Inflammatory macrophage treated with lipopolysaccharide for 4 hours (primary cell): ENCODE data around the gene CAPN15.
"Not testable (repeated sequence)": the region's sequence is repeated elsewhere in the genome, so short reads cannot be mapped to it uniquely, and the experiment has no call there.

Experiments
- DNase-seq: peaks from one replicate; pipeline ENCODE4 v3.0.0-alpha.2; 2020

The CAPN15 gene

DNA sequence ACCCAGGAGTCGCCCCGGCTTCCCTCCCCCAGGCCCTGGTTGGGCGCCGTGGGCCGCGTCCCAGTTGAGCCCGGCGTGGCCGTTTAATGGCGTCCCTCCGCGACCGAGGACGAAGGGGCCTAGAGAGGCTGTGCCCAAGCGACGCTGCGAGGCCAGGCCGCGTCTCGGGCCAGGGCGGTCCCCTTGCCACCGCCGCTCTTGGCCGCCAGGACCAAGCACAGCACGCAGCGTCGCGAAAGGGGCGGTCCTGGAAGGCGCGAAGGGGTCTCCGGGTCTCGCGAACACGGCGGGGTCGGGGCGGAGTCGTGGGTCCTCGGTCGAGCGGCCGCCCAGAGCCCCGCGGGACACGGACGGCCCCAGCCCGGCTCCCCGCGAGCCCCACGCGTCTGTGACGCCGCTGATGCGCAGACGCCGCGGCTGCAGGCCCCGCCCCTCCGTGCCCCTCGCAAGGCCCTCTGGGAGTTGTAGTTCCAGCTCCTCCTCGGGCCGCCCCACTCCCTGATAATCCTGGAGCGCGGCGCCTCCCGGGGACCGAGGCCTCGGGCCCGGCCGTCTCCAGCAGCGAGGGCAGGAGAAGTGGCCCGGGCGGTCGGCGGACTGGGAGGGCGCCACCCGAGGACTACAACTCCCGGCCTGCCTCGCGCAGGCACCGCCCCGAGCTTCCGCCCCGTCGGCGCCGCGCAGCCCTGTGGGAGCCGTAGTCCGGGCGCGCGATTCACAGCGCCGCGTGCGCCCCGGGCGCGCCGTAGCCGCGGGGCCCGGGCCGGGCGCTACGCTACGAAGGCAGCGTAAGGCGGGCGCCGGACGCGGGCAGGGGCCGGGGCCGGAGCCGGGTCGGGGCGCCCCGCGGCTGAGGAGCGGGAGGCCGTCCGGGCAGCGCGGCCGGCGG is at the start of gene CAPN15:
Gene CAPN15, plus strand, starts transcription at position 698 of the 889 bp plus-strand sequence. CDS start 19,127 bp downstream, outside the sequence.
- DNase-seq, result peak; percentile 86

DNA sequence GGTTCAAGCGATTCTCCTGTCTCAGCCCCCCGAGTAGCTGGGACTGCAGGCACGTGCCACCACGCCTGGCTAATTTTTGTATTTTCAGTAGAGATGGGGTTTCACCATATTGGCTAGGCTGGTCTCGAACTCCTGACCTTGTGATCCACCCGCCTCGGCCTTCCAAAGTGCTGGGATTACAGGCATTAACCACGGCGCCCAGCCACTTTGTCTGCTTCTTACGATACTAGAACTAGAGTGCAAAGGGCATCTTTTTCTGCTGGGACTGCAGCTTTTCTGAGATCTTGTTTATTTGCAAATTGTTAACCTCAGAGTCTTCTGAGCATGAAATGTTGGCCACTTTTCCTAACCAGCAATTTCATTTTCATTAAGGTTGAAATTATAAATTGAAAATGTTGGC is 49.2 kb upstream of the CAPN15 start:
- not testable (repeated sequence) for DNase-seq

DNA sequence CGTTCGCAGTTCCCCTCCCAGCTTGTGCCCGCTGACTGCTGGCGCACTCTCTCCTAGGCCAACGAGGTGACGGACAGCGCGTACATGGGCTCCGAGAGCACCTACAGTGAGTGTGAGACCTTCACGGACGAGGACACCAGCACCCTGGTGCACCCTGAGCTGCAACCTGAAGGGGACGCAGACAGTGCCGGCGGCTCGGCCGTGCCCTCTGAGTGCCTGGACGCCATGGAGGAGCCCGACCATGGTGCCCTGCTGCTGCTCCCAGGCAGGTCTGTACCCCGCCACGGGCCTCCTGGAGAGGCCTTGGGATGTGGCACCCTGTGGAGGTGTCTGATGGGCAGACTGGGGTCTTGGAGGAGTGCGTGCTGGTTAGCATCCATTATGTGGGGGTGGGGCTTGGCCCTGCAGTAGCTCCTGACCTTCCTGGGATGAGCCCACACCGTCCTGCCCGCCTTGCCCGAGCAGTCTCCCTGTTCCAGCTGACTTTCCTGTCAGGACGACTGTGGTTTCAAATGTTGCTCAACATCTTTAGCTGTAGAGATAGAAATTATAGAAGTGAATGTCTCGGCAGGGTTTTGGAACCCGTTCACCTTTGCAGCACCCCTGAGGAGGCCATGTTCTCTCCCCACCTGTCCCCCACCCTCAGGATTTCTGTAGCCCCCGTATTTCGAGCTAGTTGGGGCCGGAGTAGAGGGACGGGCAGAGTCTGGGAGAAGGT is 44.9 kb upstream of the CAPN15 start:
- no peak for DNase-seq

DNA sequence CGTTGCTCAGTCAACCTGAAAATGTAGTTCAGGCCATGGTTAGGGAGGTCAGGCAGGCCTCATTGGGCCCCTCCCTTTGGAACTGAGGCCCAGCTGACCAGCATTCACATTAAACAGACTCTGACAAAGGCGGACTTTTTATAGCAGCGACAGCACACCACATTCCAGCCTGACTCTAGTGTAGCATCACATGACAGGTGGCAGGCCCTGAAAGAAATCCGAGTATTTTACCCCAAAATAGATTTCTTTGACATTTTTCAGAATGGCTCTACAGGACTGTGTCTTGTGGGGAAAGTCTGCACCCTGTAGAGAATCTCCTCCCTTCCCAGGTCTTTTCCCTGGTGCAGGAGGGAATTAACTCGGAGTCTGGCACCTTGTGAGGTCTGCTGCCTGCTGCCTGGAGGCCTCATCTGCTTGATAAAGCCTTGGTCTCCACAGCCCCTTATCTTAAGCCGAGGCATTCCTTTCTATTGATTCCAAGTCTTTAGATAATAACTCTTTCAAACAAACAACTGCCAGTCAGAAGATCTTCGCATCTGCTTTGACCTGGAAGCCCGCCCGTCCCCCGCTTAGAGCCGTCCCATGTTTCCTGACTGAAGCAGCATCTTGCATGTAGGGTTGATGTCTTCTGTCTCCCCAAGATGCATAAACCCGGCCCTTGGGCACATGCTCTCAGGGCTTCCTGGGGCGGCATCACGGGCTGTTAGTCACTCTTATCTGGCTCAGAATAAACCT is 44.0 kb upstream of the CAPN15 start:
- DNase-seq, result no peak

DNA sequence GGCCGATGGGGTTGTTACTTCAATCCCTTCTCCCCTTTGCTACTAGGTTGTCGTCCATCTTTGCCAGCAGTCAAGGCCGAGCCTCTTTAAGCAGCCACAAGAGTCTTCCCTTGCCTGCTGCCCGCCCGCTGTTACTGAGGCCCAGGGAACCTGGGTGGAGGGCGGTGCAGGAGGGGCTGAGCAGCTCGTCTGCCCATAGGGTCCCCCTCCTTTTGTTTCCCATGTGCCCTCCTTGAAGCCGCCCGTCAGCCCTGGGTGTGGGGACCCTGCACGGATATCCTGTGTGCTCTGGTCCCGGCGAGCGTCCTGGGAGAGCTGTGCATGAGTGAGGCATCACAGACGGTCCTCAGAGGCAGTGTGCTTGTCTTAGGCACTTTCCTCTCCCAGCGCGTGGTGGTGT is 37.9 kb upstream of the CAPN15 start:
- no peak for DNase-seq

DNA sequence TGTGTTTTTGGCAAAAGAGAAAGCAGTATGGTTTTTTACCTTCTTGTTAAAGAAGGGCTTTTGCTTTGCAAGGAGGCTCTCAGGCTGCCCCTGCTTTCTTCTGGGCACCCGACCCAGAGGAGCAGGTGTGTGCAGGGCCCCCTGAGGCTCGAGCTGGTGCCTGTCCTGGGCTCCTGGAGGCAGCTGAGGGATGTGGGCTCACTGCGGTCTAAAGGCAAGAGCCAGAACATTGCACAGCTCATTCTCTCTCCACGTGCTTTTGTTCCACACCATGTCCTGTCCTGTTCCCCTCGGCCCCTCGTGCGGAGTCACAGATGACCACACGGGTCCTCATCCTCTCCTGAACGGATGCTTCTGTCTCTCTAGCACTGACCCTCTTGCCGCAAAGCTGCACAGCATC is 36.7 kb upstream of the CAPN15 start:
- DNase-seq, result no peak

DNA sequence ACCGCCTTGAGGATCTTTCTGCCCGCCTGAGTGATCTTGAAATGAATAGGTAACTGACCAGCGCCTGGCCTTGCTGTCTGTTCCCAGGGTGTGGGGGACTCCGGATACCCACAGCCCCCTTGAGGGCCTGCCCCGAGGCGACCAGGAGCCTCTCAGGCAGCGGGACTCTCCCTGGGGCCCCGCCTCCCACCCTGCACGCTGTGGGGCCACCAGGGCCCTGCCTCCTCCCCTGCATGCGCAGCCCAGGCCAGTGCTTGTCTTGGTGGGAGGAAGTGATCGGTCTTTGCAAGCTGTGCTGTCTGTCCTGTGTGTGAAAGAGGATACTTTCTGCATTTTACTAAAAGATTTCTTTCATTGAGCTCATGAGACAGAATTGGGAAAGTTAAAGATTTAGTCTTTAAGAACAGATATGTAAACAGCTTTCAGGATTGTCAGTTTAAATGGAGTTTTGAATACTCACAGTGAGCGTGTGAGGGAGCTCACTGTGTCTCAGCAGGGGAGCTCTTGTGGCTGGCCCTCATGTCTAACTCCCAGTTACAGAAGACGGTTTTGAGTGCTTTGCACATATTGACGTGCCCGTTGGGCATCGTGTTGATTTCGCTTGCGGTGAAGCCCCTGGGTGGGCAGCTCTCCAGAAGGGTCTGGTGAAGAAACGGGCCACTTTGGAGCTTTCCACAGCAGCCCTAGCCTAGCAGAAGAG is 36.1 kb upstream of the CAPN15 start:
- no peak for DNase-seq

DNA sequence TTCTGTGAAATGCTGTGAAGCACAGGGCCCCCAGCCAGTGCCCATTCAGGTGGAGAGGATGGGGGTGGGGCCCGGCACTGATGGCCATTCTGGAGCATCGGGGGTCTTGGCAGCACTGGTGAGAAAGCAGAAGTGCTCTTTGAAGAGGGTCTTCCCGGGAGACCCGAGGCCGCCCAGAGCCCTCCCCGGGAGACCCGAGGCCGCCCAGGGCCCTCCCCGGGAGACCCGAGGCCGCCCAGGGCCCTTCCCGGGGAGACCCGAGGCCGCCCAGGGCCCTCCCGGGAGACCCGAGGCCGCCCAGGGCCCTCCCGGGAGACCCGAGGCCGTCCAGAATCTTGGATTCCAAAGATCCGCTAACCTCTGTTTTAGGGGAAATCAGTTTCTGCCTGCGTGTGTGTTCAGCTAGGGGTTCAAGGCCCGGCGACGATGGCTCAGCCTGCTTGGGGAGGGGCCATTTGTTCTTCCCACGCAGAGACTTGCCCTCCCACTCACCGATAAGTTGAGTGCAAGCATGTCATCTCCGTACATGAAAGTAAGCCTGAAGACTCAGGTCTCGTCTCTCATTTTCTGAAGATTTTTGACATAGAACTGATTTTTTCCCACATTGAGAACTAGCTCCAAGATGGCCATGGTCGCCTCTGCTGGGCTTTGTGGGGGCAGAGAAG is 35.2 kb upstream of the CAPN15 start:
- no peak for DNase-seq

DNA sequence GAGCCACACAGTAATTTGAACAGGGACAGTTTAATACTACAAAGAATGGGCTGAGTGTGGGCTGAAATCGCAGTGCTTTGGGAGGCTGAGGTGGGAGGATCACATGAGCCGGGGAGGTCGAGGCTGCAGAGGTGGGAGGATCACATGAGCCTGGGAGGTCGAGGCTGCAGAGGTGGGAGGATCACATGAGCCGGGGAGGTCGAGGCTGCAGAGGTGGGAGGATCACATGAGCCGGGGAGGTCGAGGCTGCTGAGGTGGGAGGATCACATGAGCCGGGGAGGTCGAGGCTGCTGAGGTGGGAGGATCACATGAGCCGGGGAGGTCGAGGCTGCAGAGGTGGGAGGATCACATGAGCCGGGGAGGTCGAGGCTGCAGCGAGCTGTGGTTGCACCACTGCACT is 32.8 kb upstream of the CAPN15 start:
- not testable (repeated sequence) for DNase-seq

DNA sequence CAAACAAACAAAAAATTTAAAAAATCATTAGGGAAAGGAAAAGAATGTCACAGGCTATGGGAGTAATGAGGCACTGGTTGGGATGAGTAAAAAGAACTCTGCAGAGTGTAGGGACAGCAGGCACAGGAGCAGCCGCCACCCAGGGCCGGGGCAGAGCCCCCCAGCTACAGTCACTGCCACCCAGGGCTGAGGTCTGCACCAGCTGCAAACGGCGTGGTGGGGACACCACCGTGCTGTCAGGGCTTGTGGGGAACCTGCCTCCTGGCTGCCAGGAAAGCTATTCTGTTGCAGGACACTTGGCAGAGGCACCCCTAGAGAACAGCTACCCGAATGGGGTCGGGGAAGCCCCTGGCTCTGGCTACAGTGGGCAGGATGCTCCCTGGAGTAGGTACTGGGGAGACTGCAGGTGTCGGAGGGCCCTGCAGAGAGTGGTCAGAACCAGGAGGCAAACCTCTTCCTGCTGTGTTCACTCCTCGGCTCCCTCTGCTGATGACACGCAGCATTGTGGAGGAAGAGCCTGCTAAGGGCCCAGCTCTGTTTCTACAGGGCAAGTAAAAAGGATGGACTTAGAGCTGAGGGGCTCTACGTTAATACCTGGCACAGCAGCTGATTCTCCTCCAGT is 32.3 kb upstream of the CAPN15 start:
- DNase-seq, result peak; percentile 15

DNA sequence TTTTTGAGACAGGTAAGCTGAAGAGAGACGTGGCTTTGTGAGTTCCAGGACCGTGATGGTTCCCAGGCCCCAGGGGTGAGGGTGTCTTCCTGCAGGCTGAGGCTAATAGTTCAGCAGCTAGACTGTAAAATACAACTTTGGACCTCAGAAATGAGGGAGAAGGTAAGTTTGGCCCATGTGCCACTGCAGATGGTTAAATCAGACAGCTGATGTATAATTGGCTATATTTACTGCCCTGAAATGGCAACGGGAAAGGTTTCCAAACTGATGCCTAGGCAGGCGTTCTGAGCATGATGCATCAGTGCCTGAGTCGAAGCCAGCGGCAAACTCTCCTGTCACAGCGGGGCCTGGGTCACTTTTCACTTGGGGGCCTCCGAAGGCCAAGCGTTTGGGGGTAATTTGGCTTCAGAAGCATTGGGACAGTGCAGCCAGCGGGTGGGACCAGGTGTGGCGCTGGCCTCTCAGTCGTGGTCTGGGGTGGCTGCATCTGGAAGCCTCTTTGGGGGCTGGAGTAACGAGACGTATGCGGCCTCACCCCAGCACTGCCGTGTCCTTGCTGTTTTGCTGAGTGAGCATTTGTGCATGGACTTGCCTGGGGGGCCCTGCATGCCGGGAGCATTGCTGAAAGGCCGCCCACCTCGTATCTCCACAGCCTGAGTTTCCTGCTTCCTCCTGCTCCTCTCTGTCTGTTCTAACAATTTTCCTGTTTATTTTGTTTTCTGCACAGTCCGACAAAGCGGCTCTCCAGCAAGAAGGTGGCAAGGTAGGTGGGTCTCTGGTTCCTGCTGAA is 31.2 kb upstream of the CAPN15 start:
- DNase-seq, result no peak

DNA sequence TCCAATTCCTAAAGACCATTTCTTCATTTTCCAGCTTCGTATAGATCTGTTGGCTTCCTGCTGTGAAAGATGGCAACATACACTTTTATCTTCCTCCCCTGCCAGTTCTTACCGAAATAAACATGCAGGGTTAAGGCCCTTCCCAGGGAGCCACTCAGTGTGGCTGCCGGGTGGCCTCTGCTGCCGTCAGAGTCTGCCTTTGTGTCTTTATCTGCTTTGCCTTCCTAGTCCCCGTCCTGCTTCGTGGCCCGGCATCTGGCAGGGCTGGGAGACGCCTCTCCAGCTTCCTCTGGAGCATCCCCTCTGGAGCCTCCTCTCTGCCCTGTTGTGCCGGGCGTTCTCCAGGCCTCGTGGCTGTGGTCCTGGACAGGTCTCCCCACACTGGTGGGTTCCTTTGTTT is 30.3 kb upstream of the CAPN15 start:
- DNase-seq, result no peak

DNA sequence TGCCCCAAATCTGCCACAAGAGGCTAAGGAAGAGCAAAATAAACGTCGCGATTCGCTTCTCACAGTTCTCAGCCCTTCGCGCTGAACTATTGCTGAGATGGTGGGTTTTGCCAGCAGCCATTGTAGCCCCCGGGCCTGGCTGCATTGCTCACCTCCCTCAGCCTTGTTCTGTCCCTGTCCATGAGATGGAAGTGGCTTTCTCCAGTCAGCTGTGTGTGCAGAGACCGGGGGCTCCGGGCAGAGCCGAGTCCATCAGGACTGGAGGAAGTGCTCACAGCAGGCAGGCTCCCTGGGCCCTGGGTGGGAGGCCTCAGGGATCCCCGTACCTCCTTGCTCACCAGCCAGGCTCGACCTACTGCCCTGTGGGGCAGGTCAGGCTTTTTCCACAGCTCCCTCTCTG is 27.6 kb upstream of the CAPN15 start:
- DNase-seq, result no peak

DNA sequence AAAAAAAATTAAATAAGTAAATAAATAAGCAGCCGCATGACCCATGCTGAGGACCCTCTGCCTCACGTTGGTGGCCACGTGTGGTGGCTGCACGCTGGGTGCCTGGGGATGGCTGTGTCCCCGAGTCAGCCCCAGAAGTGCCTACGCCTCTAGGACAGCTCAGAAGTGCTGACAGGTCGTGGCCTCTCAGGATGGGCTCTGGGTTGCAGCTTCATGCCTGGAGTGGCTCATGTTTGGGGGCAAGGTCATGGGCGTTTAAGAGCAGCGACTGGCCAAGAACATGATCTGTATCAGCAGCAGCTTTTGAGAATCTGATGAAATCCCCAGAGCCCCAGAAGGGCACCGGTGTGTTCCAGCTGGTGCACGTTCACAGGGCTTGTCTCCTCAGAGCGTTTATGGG is 26.8 kb upstream of the CAPN15 start:
- no peak for DNase-seq

DNA sequence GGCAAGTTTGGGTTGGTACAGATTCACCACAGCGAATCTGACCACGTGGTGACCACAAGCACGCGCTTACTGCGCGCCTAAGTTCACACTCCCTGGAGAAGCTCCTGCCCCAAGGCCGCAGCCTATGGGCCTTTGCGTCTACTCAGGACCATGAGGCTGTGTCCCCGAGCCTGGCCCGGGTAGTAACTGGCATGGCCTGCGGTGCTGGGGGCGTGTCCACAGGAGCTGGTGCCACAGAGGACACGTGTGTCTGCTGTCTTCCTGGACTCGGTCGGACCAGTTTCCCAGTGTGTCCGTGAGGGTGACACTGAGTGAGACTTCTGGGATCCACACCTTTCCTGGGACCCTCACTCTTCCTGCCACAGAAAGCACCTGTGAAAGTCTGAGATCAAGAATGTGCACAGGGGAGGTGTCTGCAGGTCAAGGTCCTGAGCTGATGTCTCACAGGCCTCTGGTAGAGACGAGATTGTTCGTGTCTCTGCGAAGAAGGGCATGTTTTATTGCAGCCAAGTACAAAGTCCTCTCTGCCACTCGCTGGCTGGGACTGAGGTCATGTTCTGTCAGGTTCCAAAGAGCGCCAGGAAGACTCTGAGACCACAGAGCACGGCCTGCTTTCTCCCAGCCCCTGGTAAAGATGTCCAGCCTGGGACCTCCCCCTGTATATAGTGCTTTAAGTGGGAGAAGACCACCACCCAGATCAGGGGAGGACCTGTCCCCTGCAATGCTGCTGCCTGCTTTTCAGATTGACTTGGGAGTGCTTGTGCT is 25.2 kb upstream of the CAPN15 start:
- no peak for DNase-seq

DNA sequence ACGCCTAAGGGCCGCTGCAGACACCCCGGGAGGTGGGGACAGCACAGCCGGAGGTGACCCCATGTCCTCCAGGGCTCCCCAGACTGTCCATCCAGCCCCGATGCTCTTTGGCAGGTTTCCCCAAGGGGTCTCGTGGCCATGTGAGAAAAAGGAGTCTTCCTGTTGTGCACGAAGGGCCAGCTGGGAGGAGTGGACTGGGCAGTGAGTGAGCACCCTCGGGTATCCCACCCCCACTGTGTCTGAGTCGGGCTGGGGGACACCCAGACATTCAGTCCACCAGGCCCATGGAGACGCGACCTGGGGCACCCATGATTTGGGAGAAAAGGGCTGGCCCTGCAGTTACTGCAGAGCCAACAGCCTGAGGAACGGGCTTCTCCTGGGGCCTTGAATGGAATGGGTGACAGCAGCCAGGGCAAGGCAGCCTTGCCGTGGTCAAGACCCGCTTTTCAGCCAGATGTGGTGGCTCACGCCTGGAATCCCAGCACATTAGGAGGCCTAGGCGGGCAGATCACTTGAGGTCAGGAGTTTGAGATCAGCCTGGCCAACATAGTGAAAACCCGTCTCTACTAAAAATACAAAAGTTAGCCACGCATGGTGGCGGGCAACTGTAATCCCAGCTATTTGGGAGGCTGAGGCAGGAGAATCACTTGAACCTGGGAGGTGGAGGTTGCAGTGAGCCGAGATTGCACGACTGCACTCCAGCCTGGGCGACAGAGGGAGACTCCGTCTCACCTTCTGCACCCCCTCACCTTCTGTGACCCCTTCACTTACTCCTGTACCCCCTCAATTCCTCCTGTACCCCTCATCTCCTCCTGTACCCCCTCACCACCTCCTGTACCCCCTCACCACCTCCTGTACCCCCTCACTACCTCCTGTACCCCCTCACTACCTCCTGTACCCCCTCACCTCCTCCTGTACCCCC is 24.1 kb upstream of the CAPN15 start:
- DNase-seq, result no peak

DNA sequence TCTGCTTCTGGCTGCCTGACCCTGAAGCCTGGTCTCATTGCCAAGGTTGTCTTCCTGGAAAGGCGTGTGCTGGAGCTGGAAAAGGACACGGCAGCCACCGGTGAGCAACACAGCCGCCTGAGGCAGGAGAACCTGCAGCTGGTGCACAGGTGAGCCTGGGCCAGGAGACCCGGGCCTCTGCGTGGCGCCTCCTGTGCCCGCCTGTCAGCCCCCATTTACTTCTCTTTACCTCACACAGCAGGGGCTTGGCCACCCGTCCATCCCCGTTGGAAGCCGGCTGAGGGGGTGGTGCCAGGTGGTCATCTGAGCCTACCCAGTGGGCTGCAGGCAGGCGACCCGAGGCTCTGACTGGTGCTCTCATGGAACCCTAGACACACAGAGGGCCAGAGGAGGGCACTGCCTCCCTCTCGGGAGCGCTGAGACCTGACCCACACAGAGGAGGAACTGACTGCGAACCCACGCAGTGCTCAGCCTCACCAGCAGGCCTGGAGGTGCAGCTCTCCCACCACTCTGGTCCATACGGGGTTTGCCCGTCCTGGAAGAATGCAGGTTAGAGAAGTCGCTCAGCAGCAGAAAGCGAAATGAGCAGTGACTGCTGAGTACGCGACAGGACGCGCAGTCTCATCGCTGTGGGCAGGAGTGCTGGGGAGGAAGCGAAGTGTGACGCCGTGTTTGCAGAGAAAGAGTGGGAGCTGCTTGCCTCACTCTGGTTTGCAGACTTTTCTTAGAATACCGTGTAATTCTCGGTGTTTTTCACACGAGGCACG is 21.9 kb upstream of the CAPN15 start:
- DNase-seq, result no peak

DNA sequence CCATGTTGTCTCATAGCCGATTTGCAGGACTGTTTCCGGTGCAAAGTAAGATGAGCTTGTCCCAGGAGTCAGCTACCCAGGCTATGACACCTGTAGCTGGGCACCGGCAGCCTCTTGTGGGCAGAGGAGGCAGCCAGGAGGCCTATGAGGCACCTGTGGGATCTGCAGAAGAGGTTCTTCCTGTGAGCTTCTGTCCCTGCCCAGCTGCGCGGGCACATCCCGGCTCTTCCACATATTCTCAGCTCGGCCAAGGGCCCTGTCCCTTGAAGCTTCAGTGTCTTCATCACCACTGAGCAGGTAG is 21.3 kb upstream of the CAPN15 start:
- DNase-seq, result no peak
